Activated CD8-positive, alpha-beta memory T cell treated with anti-CD3 and anti-CD28 coated beads for 1 hour (primary cell): ENCODE measurements around the gene CYP51A1.
"Not testable (repeated sequence)": the region's sequence is repeated elsewhere in the genome, so short reads cannot be mapped to it uniquely, and the experiment has no call there.

ENCODE experiments used
- DNase-seq, 2 donors: peaks; one replicate each; pipeline ENCODE4 v3.0.0-alpha.2; 2020; ENCODE audit warnings: low read depth in 1 of 2; ENCODE audit errors: extremely low read depth in 1 of 2

Gene CYP51A1

GRCh38 chr7:92131764-92132330, 2.4 kb downstream of the CYP51A1 start:
- no peak for DNase-seq

DNA sequence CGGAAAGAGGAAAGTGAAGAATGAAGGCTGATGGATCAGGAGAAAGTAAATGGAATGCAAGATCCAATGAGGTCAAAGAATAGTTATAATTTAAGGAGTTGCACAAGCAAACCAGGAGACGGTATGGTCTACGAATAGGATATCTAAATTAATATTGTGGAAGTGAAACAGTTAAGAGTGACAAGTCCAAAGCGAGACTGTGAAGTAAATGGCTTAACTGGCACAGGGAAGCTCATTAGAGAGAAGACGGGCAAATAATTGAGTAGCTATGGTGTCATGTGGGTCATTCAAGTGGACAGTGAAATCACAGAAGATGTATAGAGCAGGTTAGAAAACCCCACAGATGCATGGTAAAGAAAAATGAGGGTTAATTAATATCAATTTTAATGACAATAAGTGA, 3.2 kb downstream of the CYP51A1 start:
- no peak for DNase-seq

GRCh38 chr7:92121681-92122080, 12.6 kb downstream of the CYP51A1 start:
- DNase-seq, result no peak

DNA sequence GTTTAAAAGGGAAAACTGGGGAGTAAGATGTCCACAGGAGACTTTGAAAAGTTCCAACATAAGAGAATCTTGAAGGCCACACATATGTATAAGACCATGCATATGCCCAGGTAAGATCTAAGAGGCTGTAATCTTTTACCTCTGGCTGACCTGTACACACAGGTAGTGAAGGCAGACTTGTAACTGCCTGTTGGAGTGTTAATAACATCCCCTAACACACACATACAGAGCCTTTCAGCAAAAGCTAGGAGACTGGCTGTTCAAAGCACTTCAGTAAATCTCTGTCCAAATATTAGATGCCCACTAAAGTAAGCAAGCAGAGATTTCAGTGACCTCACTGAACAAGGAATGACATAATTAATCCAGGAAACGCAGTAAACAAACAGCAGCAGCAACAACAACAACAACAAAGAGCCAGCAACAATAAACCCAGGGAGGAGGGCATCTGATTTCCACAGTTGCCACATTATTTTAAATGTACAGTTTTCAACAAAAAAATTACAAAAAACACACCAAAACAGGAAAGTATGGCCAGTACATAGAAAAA, 15.0 kb downstream of the CYP51A1 start:
- DNase-seq, result no peak

DNA sequence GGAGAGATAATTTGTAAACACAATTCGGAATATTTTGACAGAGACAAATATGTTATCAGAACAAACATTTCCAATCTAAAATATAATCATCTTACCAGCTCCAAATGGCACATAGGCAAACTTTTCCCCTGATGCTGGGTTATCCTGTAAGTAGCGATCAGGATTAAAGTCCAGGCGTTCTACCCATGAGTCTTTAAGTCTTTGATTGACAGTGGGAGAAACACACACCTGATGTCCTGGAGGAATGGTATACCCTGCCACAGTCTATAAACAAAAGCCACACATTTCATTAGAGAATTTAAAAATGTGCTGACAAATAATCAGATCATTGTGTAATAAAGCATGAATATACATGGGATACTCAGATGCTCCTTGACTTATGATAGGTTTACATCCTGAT, 17.3 kb downstream of the CYP51A1 start:
- no peak for DNase-seq

- no peak for DNase-seq
These were observed 18.5 kb downstream of the CYP51A1 start for GRCh38 chr7:92115821-92116220.

DNA sequence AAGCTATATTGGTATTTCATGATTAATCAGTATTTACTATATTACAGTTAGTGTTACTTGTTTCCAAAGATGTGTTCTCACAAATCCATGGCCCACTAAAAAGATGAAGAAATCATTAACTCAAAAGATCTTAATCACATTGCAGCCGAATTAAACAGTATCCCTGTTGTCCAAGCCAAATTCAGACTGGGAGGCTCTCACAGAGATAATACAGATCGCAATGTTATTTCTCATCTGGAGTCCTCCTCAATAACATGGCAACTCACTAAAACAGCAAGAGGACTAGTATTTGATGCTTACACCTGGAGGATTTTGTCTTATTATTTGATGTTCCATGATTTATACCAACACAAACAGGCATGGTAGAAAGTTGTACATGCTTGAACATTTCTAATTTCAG, 23.4 kb downstream of the CYP51A1 start:
- DNase-seq, result no peak

GRCh38 chr7:92108821-92109220, 25.5 kb downstream of the CYP51A1 start:
- DNase-seq, result no peak

GRCh38 chr7:92102862-92103261, 31.4 kb downstream of the CYP51A1 start:
- not testable (repeated sequence) for DNase-seq

DNA sequence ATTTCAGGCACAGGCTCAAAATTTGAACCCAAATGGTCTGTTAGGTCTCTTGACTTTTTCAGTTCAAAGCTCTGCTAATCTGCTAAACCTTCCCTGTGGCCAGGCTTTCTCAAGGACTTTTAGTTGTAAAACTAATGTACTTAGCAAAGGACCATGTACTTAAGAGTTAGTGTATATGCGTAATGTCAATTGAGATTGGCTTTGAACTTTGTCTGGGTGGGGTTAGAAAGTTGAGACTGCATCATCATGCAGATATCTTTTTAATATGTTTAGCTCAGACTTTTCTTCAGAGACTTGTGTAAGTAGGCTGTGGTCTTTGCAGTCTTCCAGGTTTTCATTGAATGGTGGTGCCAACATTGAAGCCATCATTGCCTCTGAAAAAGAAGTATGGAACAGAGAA, 33.7 kb downstream of the CYP51A1 start:
- no peak for DNase-seq

DNA sequence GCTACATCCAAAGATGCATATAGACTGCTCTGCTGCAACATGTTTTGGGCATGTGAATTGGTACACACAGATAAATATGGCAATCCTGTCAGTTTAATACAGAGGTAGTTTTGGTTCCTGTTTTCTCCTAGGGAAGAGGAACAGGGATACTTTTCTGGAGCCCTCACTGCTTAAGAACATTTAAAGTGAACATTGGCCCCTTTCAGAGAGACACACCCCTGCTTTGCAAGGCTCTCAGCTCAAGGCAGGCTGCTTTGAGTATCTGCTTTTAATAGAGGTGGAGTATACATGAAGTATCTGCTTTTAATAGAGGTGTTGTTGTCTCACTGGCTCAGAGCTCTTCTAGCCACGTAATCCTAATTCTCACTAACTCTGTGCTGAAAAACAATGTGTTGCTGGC, 38.9 kb downstream of the CYP51A1 start:
- no peak for DNase-seq

- DNase-seq, result no peak
These were observed 42.1 kb downstream of the CYP51A1 start for GRCh38 chr7:92092210-92092609.

GRCh38 chr7:92088266-92088665, 46.0 kb downstream of the CYP51A1 start:
- DNase-seq, result no peak

GRCh38 chr7:92083922-92084321, 50.4 kb downstream of the CYP51A1 start:
- not testable (repeated sequence) for DNase-seq

- no peak for DNase-seq
These were observed 57.8 kb downstream of the CYP51A1 start for GRCh38 chr7:92076509-92076908.

- DNase-seq, result no peak
These were observed 58.7 kb downstream of the CYP51A1 start for GRCh38 chr7:92075455-92076158.

GRCh38 chr7:92072708-92073107, 61.6 kb downstream of the CYP51A1 start:
- DNase-seq, result no peak

GRCh38 chr7:92072121-92072520, 62.2 kb downstream of the CYP51A1 start:
- no peak for DNase-seq

DNA sequence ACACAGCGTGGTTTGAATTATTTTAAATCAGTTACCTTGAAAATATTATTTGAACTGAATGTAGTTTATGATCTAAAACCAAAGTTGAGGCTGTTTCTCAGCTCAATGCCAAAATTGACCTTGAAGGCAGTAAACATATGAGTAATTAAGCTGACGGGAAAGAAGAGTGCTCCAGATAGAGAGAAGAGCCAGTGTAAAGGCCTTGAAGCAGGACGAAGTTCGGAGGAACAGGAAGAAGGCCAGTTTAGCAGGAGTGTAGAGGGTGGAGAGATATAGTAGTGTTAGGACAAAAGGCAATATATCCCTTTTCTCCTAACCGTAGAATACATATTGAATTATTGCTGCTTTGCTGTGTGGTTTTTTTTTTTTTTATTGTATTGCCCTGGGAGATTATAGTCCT, 63.2 kb downstream of the CYP51A1 start:
- DNase-seq, result no peak

- no peak for DNase-seq
These were observed 69.7 kb downstream of the CYP51A1 start for GRCh38 chr7:92064438-92065029.
